SK-N-SH (cell line): ENCODE results near the gene ZNF71.

Experiments
- CHD2 ChIP-seq: fragments of 150-350 bp; IDR thresholded peaks from 2 replicates; pipeline ENCODE4 v1.6.1; 2018; ENCODE audit warnings: low read length; ENCODE audit not compliant: partially characterized antibody
- ELF1 ChIP-seq: IDR thresholded peaks from 2 replicates; pipeline ENCODE4 v1.4.0; 2012
- EP300 ChIP-seq, 2 experiments: IDR thresholded peaks; 2 replicates each; pipeline versions ENCODE4 v1.4.0 to v1.6.1; 2012; ENCODE audit warnings: borderline replicate concordance in 1 of 2, low read depth in 1 of 2, low read length in 1 of 2
- EZH2phosphoT487 ChIP-seq: fragments of 200-600 bp; sonication (generic); IDR thresholded peaks from 2 replicates; pipeline ENCODE4 v1.6.1; 2017; ENCODE audit warnings: low read depth, mixed run types, mild to moderate bottlenecking, antibody characterized with exemption, moderate library complexity, borderline replicate concordance
- POLR2AphosphoS5 ChIP-seq: IDR thresholded peaks from 2 replicates; pipeline ENCODE4 v1.6.1; 2012; ENCODE audit warnings: low read depth, low read length
- RFX5 ChIP-seq: IDR thresholded peaks from 2 replicates; pipeline ENCODE4 v1.6.1; 2012; ENCODE audit warnings: mild to moderate bottlenecking, improper control_type of control experiment, low read length
- TF ChIP-seq, protein P1 (sequence below): IDR thresholded peaks from 2 replicates; pipeline ENCODE4 v1.4.0; 2012; ENCODE audit warnings: low read depth
- TF ChIP-seq, protein P2 (sequence below): IDR thresholded peaks from 2 replicates; pipeline ENCODE4 v1.6.1; 2012; ENCODE audit warnings: mild to moderate bottlenecking, low read depth, low read length, moderate library complexity
- TF ChIP-seq, protein P3 (sequence below): fragments of 200-600 bp; sonication (generic); IDR thresholded peaks from 2 replicates; pipeline ENCODE4 v1.6.1; 2017; ENCODE audit warnings: antibody characterized with exemption, mild to moderate bottlenecking, moderate library complexity

DNA sequence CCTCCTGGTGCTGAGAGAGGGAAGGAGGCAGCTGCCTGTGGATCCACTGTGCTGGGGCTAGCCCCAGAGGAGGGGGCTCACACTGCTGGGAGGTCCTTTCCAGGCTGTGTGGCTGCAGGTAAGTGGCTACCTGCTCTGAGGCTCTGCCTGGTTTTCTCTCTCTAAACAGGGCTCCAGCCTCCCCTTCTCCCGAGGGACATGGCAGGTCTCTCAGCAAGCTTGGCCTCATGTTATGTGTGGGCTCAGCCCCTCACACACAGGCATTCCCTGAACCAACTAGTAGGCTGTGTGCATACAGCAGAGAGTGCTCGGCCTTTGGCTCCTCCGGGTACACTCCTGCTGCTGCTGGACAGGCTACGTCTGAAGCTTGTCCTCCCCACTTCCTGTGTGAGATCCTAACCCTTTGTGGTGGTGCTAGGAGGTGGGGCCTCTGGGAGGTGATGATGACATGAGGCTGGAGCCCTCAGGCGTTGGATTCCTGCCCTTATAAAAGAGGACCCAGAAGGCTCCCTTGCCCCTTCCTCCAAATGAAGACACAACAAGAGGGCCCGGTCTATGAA, 72.3 kb downstream of the ZNF71 start:
- TF ChIP-seq, protein P1, sequence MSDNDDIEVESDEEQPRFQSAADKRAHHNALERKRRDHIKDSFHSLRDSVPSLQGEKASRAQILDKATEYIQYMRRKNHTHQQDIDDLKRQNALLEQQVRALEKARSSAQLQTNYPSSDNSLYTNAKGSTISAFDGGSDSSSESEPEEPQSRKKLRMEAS, result no peak
- no peak for TF ChIP-seq CHD2
- TF ChIP-seq, protein P2, sequence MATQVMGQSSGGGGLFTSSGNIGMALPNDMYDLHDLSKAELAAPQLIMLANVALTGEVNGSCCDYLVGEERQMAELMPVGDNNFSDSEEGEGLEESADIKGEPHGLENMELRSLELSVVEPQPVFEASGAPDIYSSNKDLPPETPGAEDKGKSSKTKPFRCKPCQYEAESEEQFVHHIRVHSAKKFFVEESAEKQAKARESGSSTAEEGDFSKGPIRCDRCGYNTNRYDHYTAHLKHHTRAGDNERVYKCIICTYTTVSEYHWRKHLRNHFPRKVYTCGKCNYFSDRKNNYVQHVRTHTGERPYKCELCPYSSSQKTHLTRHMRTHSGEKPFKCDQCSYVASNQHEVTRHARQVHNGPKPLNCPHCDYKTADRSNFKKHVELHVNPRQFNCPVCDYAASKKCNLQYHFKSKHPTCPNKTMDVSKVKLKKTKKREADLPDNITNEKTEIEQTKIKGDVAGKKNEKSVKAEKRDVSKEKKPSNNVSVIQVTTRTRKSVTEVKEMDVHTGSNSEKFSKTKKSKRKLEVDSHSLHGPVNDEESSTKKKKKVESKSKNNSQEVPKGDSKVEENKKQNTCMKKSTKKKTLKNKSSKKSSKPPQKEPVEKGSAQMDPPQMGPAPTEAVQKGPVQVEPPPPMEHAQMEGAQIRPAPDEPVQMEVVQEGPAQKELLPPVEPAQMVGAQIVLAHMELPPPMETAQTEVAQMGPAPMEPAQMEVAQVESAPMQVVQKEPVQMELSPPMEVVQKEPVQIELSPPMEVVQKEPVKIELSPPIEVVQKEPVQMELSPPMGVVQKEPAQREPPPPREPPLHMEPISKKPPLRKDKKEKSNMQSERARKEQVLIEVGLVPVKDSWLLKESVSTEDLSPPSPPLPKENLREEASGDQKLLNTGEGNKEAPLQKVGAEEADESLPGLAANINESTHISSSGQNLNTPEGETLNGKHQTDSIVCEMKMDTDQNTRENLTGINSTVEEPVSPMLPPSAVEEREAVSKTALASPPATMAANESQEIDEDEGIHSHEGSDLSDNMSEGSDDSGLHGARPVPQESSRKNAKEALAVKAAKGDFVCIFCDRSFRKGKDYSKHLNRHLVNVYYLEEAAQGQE, result no peak
- TF ChIP-seq RFX5, result no peak
- no peak for TF ChIP-seq POLR2AphosphoS5
- no peak for TF ChIP-seq EP300 (IDR thresholded peaks at IDR 0.05; ENCODE audit: borderline replicate concordance in 1 of 2, low read depth in 1 of 2, low read length in 1 of 2)
- TF ChIP-seq, protein P3, sequence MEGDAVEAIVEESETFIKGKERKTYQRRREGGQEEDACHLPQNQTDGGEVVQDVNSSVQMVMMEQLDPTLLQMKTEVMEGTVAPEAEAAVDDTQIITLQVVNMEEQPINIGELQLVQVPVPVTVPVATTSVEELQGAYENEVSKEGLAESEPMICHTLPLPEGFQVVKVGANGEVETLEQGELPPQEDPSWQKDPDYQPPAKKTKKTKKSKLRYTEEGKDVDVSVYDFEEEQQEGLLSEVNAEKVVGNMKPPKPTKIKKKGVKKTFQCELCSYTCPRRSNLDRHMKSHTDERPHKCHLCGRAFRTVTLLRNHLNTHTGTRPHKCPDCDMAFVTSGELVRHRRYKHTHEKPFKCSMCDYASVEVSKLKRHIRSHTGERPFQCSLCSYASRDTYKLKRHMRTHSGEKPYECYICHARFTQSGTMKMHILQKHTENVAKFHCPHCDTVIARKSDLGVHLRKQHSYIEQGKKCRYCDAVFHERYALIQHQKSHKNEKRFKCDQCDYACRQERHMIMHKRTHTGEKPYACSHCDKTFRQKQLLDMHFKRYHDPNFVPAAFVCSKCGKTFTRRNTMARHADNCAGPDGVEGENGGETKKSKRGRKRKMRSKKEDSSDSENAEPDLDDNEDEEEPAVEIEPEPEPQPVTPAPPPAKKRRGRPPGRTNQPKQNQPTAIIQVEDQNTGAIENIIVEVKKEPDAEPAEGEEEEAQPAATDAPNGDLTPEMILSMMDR, result no peak
- TF ChIP-seq EZH2phosphoT487, result no peak
- TF ChIP-seq ELF1, result no peak
